Fibroblast of lung (primary cell): ENCODE measurements around the gene THRB.

Experiments used
- CTCF ChIP-seq, 2 donors: IDR thresholded peaks in 1 of 2; conservative IDR thresholded peaks in 1 of 2; 1 replicate in 1 of 2; 2 replicates in 1 of 2; pipeline ENCODE4 v1.5.1; 2011 to 2012; ENCODE audit warnings: low read length in 2 of 2, control low read depth in 1 of 2, inconsistent platforms in 1 of 2, low read depth in 1 of 2, mild to moderate bottlenecking in 1 of 2
- EZH2 ChIP-seq: IDR thresholded peaks from 2 replicates; pipeline ENCODE4 v1.5.1; 2012; ENCODE audit warnings: low read length, control low read depth, mild to moderate bottlenecking; ENCODE audit errors: missing control alignments

GRCh38 chr3:24450160-24450907, 44.3 kb downstream of the THRB start:
- TF ChIP-seq CTCF (conservative IDR thresholded peaks at IDR 0.05 in 1 of 2, IDR thresholded peaks at IDR 0.05 in 1 of 2; ENCODE audit: low read depth in 1 of 2, low read length in 2 of 2): no peak
- TF ChIP-seq EZH2: no peak
